ENCODE measurements around the gene CCDC71. TPM values are rescaled to one million over a fixed set of nuclear protein-coding genes. Genes with fewer than 3 reads are reported as not detected.

CCDC71 gene
- total and polyA plus RNA-seq, 2 donors (not counting 1 experiment from before 2014, with no cell fraction given) = 15.6 to 30.0 TPM

GRCh38 chr3:49162751-49163419, 3.2 kb downstream of the CCDC71 start:
- 98% methylated on average over 21 of the region's 21 CpGs for WGBS (ENCODE audit: insufficient coverage)
- Histone ChIP-seq H3K79me2 (ENCODE audit: control insufficient read depth, insufficient read depth, low read length) (peaks cover 25% of the 10 kb centered on the region), H2AFZ (ENCODE audit: insufficient read depth, low read depth, low read length, poor library complexity, severe bottlenecking) (no peak overlapping the region), H3K4me3 (ENCODE audit: control extremely low read depth in 1 of 5, extremely low read depth in 1 of 5, insufficient read depth in 1 of 5, low read depth in 2 of 5, low read length in 4 of 5) (no peak overlapping the region), H3K4me2 (replicated peaks; ENCODE audit: low read depth, low read length, poor library complexity, severe bottlenecking) (no peak overlapping the region), H3K27ac (ENCODE audit: low read length in 2 of 2) (no peak overlapping the region), H3K9ac (ENCODE audit: low read length) (no peak overlapping the region), H4K20me1 (ENCODE audit: control insufficient read depth, insufficient read depth, low read length, poor library complexity, severe bottlenecking) (peaks cover 10% of the 10 kb centered on the region), H3K9me3 (ENCODE audit: control extremely low read depth in 1 of 3, control insufficient read depth in 2 of 3, insufficient read depth in 1 of 3, low read length in 2 of 3) (peaks cover 0 to 12% (median 4%) of the 10 kb centered on the region in 3 donors), H3K36me3 (replicated peaks in 1 of 2; ENCODE audit: control extremely low read depth in 1 of 2, control insufficient read depth in 1 of 2, extremely low read depth in 1 of 2, insufficient read depth in 2 of 2, low read length in 1 of 2) (peaks cover 3 to 22% of the 10 kb centered on the region in 2 experiments), H3K4me1 (ENCODE audit: control insufficient read depth in 2 of 2, insufficient read depth in 2 of 2, low read length in 2 of 2) (peaks cover 19 to 24% of the 10 kb centered on the region in 2 donors), H3K27me3 (replicated peaks in 1 of 4; ENCODE audit: control extremely low read depth in 1 of 4, control insufficient read depth in 3 of 4, insufficient read depth in 4 of 4, low read length in 3 of 4) (peaks cover 0 to 6% (median 1%) of the 10 kb centered on the region in 4 experiments)
- TF ChIP-seq EZH2 (IDR thresholded peaks at IDR 0.05; ENCODE audit: borderline replicate concordance, insufficient read depth, low read depth, low read length, poor library complexity, severe bottlenecking) = no peak
- no peak for TF ChIP-seq CTCF (IDR thresholded peaks at IDR 0.05)
- no peak for DNase-seq
- Mint-ChIP-seq H3K27me3 (no peaks in the 10 kb centered on the region), H3K27ac (no peak overlapping the region), H3K9me3 (ENCODE audit: insufficient read depth) (no peaks in the 10 kb centered on the region), H3K4me1 (peaks cover 23% of the 10 kb centered on the region), H3K4me3 (no peak overlapping the region)
- ChIA-PET CTCF (interaction anchor here (1.6 kb wide), 1 partner anchor 175 kb away, joined by 4 read pairs; no protein-coding TSS in a partner anchor), POLR2A (interaction anchor here (0.6 kb wide), 1 partner anchor 432 kb away, joined by 4 read pairs; no protein-coding TSS in a partner anchor)
- ATAC-seq (ENCODE audit: low read depth) = no peak
- intact Hi-C loops (cut with micrococcal nuclease) = no loop called here

Measured in B cell (primary cell).